Measurements from ENCODE around the gene RPL7A. TPM values are rescaled to one million over a fixed set of nuclear protein-coding genes. Genes with fewer than 3 reads are reported as not detected.
"Not testable (repeated sequence)": the region's sequence is repeated elsewhere in the genome, so short reads cannot be mapped to it uniquely, and the experiment has no call there.

Gene RPL7A
- 2,501 TPM for total RNA-seq

DNA sequence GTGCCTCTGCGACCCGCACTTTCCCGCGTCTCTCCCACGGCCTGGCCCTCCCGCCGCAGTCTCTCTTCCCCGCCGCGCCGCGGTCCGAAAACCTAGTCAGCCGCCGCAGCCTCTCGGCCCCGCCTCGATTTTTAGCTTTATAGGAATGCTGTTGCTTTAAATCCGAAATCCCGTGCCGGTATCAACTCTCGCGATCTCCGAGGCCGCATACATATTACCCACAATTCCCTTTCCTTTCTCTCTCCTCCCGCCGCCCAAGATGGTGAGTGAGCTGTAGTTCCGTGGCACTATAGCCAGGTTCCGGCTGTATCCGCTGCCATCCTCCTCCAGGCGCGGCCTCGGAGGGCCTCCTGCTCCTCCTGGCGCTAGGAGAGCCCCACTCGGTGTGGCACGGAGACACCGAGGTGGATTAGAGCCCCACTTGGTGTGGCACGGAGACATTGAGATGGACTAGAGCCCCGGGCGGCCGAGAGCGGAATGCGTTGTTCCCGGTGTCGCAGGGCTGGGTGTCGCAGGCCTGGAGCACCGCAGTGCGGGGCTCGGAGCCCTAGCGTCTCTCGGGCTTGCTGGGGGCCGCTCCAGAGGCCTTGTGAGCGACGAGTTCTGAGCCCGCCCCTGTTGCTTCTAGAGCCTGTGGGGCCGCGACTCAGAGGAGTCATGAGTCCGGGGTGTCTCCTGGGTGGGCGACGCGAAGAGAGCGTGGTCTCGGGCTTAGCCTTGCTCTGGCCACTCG is at the start of gene RPL7A, which contains the start of gene MED22:
Gene RPL7A, plus strand, starts transcription at position 234 of the 733 bp plus-strand sequence. Its CDS starts 26 bp downstream, at position 260.
Gene MED22, minus strand, starts transcription at position 147 of the 733 bp plus-strand sequence. CDS start 1,469 bp downstream, outside the sequence.
- peak; percentile 96 for DNase-seq (ENCODE audit: low spot score)

- peak; percentile 6 for DNase-seq (ENCODE audit: low spot score)
Observed at GRCh38 chr9:133299996-133300395, 48.0 kb upstream of the RPL7A start.

DNA sequence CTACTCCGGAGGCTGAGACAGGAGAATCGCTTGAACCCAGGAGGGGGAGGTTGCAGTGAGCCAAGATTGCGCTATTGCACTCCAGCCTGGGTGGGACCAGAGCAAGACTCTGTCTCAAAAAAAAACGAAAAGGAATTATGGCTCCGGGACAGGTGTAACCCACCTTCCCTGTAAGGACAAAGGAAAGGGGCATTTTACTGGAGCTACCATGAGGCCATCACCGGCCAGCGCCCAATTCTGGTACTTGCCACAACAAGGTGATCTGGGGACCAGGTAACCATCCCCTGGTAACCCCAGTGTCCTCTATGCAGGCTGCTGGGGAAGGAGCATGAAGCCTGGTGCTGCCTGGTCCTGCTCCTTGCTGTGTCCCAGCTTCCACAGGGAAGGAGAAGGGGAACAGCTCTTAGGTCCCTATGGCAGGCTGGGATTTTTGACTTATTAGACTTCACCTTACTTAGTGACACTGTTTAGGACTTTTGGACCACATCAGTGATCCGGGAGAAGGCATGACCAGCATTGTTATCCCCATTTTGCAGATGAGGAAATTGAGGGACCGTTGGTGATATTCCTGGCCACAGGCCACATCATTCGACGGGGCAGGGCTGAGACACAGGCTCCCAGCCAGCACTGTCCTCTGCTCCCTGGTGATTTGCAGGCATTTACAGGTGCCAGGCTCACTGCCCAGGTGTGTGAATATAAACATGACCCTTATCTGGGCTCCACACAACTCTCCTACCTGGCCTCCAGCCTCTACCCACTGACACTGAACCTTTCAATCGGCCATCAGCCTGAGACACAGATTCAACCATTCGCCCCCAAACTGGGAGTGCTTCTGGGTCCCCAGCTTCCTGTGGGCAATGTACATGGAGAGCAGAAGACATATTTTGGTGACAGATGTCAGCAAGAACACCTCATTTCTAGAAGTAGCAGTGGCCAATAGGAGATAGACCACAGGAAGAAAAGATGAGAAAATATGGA is 46.5 kb upstream of the RPL7A start:
- peak; percentile 17 for DNase-seq (ENCODE audit: low spot score)

DNA sequence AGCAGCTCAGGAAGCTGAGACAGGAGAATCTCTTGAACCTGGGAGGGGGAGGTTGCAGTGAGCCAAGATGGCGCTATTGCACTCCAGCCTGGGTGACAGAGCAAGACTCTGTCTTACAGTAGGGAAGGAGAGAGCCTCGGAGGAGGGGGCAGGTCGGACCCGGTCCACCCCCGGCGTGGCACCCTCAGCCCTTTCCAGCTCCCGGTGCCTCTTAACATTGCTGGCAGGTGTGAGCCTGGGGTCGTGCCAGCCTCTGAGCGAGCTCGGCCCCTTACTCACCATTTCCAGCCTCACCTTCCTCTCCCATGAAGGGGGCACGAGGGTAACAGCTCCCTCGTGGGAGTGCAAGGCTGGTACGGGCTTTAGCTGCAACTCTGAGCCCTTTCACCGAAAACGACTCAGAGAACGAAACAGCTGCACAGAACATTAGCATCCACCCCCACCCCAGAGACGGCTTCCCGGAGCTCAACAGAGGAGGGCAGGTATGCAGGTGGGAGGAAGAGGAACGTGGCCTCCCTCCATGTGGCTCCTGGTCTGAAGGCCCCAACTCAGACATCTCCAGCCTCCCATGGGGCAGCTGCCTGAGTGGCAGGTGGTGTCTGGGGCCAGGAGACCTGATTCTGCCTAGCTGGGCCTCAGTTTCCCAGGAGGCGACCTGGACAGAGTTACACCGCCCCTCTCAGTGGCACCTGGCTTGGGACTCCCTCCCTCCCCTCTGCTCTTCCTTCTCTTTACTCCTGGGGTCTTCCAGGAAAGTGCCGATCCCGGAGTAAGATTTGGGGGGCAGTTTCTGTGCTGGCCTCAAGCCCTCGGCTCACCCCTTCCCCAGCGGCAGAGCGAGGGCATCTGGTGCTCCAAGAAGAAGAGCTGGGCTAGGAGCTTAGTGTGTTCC is 44.5 kb upstream of the RPL7A start:
- DNase-seq (ENCODE audit: low spot score): peak; percentile 34

GRCh38 chr9:133304158-133304470 is 43.9 kb upstream of the RPL7A start:
- peak; percentile 44 for DNase-seq (ENCODE audit: low spot score)

DNA sequence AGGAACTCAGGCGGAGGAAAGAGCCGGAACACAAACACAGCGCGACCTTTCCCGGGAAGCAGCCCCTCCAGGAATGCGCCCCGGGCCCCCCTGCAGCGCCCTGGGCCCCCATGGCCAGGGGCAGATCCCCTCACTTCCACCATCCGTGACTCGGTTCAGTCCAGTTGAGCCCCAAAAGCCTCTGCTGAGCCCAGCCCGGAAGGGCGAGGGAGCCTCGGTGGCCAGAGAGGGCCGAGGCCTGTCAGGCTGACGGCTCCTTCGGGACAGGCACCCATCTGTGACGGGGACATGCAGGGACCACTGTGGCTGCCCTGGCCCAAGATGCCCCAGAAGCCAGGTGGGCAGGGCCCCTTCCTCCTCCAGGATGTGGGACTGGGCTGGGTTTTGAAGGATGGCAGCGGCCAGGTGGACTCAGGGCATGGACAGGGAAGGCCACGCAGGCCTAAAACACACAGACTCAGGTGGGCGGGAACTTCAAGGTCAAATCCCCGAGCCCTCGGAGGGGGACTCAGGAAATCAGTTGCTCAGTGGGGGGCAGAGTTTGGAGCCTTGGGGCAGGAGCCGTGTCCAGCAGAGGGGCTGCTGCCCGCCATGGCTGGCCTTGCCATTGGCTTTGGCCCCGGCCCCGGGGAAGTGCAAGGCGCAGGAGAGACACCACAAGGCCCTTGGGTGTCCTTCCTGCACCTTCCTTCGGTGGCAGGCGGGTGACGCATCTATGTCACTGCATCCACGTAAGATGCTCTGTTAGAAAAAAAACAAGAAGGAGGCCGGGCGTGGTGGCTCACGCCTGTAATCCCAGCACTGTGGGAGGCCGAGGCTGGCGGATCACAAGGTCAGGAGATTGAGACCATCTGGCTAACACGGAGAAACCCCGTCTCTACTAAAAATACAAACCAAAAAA is 43.3 kb upstream of the RPL7A start:
- DNase-seq (ENCODE audit: low spot score): no peak

DNA sequence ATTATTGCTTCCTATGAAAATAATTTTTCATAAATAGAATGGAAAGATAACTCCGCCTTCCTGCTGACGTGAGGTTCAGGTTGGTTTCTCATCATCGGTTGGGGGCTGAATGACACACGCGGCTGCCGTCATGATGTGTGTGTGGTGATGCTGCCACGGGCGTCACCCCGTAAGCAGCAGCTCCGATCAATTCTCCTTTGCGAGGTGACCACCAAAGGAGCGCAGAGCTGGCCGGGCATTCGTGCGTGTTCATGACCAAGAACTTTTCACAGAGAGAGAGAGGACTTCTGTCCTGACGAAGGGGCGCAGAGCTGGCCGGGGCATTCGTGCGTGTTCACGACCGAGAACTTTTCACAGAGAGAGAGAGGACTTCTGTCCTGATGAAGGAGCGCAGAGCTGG is 42.3 kb upstream of the RPL7A start:
- DNase-seq (ENCODE audit: low spot score): no peak

DNA sequence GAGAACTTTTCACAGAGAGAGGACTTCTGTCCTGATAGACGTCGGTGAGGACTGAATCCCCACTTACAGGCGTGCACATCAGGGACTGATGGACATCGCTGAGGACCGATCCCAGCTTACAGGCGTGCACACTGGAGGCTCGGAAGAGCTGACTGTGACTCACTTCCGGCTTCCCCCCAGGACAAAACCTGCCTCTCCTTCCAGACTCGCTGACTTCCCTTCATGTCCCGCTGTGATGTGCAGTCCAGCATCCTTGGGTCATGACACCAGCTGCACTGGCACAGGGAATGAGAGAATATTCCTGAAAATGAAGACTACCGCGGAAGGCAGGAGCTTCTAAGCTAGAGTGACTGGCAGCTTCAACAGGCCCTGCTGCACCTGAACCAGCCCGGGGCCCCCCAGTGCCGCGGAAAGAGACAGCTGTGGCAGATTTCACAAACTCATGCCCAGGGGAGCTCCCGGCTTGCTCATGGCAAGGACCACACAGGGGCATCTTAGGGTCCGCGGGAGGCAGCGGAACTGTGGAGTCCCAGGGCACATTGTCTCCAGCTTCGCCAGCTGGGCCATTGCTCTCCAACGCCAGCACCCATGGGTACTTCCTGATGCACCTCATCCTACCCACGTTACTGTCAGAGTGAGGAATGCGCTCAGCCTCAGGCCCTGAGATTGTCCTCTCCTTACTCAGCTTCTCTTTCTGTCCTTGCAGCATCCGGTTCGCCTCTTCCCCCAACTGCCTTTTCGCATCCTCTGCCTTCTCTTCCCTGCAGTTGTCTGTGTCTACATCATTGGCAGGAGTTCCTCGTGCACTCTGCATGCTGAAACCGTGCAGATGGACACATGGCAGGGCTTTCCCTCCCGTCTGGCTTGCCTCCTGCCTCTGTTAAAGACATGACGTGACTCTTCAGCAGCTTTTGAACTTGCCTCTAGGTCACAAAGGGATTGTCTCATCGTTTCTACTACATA is 41.5 kb upstream of the RPL7A start:
- no peak for DNase-seq (ENCODE audit: low spot score)

DNA sequence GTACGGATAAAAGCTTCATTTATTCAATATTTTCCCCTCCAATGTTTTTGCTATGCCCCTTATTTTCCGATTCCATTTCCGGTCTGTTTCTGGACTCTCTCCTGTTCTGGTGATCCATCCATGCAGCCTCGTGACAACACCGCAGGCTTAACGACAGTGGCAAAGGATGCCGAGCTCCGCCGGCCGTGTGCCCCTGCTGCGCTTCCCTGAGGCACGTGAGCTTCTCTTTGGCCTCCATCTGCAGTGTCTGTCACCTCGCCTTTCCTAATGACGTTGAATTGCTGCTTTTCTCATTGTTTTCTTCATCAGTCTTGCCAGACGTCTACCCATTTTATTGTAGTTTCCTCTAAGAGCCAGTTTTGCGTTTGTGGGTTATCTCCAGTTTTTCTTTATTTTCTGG is 40.7 kb upstream of the RPL7A start:
- DNase-seq (ENCODE audit: low spot score): no peak

GRCh38 chr9:133309608-133310007 is 38.4 kb upstream of the RPL7A start:
- DNase-seq (ENCODE audit: low spot score): no peak

DNA sequence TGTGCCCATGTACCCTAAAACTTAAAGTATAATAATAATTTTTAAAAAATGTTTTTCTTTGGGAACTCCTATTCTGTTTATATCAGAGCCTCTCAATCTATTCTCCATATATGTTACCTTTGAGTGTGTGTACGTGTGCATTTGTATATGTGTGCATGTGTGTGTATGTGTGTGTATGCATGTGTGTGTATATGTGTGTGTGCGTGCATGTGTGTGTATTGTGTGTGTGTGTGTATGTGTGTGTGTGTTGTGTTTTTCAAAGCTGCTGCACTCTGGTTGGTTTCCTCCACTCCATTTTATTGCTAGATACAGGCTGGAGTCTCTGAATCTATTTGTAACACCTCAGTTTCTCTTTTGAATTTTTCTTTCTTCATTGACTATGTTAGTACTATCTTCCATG is 32.0 kb upstream of the RPL7A start:
- DNase-seq (ENCODE audit: low spot score): no peak

GRCh38 chr9:133317551-133317950 is 30.5 kb upstream of the RPL7A start:
- DNase-seq (ENCODE audit: low spot score): not testable (repeated sequence)

GRCh38 chr9:133320421-133320881 is 27.6 kb upstream of the RPL7A start:
- no peak for DNase-seq (ENCODE audit: low spot score)

- peak; percentile 33 for DNase-seq (ENCODE audit: low spot score)
Observed at GRCh38 chr9:133321411-133321935, 26.5 kb upstream of the RPL7A start.

- DNase-seq (ENCODE audit: low spot score): no peak
Observed at GRCh38 chr9:133322701-133323100, 25.3 kb upstream of the RPL7A start.

- peak; percentile 27 for DNase-seq (ENCODE audit: low spot score)
Observed at GRCh38 chr9:133323211-133323610, 24.8 kb upstream of the RPL7A start.

DNA sequence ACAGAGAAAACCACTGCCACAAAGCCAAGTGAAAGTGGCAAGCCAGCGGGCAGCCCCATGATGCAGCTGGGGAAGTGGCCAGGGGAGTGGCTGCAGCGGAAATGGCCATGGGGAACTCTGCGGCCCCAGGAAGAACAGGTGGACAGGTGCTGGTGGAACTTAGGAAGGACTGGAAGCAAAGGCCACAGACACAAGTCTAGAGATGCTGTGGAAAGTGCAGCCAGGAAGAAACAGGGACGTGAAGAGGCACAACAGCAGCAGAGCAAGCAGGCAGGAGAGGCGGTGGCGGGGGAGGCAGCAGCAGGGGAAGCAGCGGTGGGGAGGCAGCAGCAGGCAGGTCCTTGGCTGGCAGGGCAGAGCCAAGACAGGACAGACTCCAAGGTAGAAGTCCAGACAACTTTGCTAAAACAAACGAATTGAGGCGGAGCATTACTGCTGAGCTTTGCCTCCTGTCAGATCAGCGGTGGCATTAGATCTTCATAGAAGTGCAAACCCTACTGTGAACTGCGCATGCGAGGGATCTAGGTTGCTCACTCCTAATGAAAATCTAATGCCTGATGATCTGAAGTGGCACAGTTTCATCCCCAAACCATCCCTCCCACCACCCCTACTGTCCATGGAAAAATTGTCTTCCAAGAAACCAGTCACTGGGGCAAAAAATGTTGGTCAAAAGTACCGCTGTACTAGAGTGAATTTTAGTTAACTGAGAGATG is 23.9 kb upstream of the RPL7A start:
- DNase-seq (ENCODE audit: low spot score): peak; percentile 22

DNA sequence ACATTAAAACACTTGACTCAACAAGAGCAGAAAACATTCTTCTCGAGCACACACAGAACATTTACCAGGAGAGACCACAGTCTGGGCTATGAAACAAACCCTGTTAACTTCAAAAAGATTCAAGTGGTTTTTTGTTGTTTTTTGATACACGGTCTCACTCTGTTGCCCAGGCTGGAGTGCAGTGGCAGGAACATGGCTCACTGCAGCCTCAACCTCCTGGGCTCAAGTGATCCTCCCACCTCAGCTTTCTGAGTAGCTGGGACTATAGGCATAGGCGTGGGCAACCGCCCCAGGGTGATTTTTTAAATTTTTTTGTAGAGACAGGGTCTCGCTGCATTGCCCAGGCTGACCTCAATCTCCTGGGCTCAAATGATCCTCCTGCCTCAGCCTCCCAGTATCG is 21.0 kb upstream of the RPL7A start:
- not testable (repeated sequence) for DNase-seq (ENCODE audit: low spot score)

Data from ureter (tissue), 1 donor.